Stimulated activated CD4-positive, alpha-beta T cell treated with anti-CD3 and anti-CD28 coated beads, Interleukin-2, amount 100 ng/mL, for 4 hours (primary cell): ENCODE data around the gene SLC48A1.
"Not testable (repeated sequence)": the region's sequence is repeated elsewhere in the genome, so short reads cannot be mapped to it uniquely, and the experiment has no call there.

ENCODE experiments used
- DNase-seq: peaks from one replicate; pipeline ENCODE4 v3.0.0-alpha.2; 2020; ENCODE audit warnings: low read depth

The SLC48A1 gene

GRCh38 chr12:47794679-47795078, 21.6 kb downstream of the SLC48A1 start:
- no peak for DNase-seq

- DNase-seq = no peak
These were observed 22.2 kb downstream of the SLC48A1 start for GRCh38 chr12:47795121-47795813.

- DNase-seq = no peak
These were observed 22.9 kb downstream of the SLC48A1 start for GRCh38 chr12:47795814-47796411.

DNA sequence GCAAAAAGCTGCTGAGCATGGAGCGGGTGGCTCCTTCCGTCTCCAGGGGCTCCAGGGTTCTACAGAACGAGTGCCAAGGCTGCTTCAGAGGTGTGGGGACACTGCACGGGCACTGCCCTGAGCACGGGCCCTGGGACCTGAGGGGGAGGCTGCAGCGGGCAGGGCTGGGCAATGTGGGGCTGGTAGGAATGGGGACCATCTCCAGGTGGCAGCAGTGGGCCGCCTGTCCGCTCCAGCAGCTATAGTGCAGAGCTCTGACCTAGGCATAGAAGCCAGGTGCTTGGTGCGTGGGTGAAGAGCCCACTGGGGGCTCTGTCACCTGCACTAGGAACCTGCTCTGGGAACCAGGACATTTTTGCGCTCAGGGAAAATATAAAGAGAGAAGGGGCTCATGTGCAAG, 24.4 kb downstream of the SLC48A1 start:
- no peak for DNase-seq

- DNase-seq = no peak
These were observed 25.4 kb downstream of the SLC48A1 start for GRCh38 chr12:47798382-47798948.

- no peak for DNase-seq
These were observed 26.4 kb downstream of the SLC48A1 start for GRCh38 chr12:47799357-47799955.

DNA sequence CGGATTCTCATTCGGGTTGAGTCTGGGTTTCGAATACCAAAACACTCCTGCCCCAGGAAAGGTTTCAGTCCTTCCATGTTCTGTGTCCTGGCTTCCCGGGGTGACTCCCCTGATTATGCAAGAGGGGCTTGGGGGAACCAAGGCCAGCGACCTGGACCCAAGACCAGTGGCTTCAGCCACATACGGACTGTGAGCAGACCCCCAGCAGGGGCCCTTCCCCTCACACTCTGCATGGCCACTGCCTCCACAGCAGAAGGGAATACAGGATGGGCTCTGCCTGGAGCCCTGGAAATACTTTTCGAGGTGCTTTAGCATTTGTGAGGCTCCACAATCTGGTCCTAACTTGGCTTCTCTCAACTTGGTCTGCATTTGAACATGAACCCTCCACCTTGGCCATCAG, 27.5 kb downstream of the SLC48A1 start:
- DNase-seq = no peak

DNA sequence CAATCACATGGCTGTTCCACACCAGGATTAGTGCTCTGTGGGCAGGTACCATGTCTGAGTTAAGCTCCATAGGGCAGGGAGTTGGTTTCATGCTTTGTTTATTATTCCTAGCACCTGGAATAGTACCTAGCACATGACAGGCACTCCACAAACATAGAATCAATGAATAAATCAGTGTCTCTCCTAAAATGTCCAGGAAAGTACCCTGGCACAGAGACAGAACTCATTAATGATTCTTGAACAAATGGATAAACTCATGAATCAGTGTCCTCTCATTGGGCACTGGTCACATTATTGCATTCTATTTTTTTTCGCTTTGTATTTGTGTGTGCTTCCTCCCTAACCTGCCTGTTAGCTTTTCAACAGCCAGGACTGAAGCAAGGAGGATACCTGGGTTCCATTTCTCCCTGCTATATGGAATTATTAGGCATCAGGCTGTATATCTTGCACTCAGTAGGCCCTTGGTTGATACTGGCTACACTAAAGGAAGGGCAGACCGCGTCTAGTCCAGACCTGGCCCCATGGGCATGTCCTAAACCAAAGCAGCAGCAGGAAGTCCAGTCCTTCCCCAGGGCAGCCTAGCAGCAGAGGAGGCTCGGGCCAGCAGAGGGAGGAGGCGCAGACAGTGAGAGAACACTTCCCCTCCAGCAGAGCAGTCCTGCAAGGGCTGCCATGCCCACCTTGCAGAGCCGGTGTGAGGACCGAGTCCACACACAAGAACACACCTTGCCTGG, 28.3 kb downstream of the SLC48A1 start:
- DNase-seq = no peak

DNA sequence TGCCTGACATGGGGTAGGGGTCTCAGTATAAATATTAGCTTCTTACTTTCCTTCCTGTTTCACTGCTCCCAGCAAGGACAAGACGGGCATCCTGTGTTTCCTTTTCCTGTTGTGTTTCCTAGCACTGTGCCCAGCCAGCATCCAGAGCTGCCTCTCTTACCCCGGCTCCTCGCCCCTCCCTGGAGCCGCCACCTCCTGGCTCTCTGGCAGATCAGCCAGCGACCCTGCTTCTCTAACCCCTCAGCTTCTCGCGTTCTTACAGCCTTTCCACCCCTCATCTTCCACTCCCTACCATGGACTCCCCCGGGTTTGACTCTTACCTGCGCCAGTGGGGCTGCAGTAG, 28.8 kb downstream of the SLC48A1 start:
- no peak for DNase-seq

GRCh38 chr12:47802312-47802711, 29.3 kb downstream of the SLC48A1 start:
- no peak for DNase-seq

GRCh38 chr12:47803191-47803875, 30.3 kb downstream of the SLC48A1 start:
- no peak for DNase-seq

- no peak for DNase-seq
These were observed 31.1 kb downstream of the SLC48A1 start for GRCh38 chr12:47804171-47804570.

DNA sequence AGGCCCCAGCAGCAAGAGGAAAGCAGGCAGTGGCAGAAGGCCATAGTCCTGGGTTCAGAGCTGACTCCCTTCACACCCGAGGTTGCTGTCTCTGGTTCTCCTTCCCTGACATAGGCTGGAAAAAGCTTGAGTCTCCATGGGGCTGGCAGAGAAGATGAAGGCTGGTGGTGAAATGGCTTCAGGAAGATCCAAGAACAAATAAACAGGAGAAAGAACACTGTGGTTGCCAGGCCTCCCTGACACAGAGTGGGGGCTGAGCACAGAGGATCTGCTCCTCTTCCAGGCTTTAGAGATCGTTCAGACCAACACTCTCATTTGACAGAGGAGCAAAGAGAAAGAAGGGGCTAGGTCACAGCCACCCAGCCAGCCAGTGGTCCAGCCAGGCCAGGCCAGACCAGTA, 32.4 kb downstream of the SLC48A1 start:
- DNase-seq = no peak

DNA sequence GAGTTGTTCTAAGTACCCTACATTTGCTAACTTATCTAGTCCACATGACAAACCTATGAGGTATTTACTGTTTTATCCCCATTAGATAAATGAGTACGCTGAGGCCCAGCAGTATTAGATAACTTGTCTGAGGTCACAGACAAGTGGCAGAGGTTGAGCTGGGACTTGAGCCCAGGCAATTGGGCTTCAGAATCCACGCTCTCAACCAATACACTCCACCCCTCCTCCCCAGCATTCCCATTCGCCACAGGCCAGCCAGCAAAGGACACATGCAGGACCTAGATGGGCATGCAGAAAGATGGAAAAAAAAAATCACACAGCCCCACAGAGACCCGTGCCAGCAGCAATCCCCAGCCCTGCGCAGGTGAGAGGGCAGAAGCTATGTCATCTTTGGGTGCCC, 34.3 kb downstream of the SLC48A1 start:
- DNase-seq = no peak

GRCh38 chr12:47808050-47808449, 35.0 kb downstream of the SLC48A1 start:
- DNase-seq = peak; percentile 71

GRCh38 chr12:47808574-47809365, 35.7 kb downstream of the SLC48A1 start:
- no peak for DNase-seq

DNA sequence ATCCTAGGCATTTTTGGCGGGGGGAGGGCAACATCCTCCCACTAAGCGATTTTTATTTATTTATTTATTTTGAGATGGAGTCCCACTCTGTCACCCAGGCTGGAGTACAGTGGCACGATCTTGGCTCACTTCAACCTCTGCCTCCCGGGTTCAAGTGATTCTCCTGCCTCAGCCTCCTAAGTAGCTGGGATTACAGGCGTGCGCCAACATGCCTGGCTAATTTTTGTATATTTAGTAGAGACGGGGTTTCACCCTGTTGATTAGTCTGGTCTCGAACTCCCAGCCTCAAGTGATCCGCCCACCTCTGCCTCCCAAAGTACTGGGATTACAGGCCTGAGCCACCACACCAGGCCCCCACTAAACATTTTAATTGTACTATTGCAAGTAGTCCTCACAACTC, 36.5 kb downstream of the SLC48A1 start:
- not testable (repeated sequence) for DNase-seq

DNA sequence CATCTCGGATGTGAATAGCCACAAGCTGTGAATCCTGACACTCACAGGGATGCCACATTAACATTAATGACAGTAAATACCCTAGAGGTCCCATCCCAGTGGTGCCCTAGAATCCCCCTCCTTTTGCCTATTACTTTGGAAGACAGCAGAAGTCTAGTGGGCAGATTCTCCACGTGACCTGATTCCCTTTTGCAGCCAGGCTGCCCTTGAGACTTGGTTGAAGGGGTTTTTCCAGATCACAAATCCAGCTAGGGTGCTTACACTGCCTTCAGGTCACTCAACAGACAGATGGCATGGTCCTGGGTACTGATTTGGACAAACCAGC, 38.0 kb downstream of the SLC48A1 start:
- DNase-seq = no peak

- DNase-seq = no peak
These were observed 38.8 kb downstream of the SLC48A1 start for GRCh38 chr12:47811581-47812484.

DNA sequence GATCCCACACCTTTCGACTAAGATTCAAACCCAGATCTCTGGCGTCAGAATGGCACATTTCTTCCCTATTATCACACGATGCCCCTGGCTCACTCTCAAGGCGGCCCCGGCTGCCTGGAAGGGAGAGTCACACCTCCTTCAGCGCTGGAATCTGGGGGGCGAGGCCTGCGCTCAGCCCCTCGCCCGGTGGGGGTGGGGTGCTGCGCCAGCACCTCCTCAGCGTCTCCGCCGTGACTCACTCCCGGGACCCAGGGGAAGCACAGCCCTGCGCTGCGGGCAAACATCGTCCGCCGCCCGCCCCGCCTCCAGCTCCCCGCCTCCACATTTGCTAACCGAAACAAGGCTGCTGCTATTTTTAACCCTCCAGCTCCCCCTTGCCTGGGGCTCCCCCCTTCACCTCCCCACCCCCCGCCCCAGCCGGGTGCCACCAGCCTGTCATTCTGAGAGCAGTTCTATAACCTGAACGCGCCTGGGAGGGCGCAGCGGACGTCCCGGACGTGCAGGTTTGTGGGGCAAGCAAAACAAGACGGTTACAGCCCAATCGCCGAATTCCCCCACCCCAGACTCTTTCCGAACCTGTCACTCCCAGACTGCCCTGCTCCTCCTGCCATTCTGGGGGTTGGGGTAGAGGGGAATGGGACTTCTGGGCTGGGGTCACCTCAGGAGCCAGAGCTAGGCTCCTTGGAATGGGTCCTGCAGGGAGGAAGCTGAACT, 39.9 kb downstream of the SLC48A1 start:
- peak; percentile 94 for DNase-seq
